Measurements from ENCODE around the gene MAGEE2. TPM values are rescaled to one million over a fixed set of nuclear protein-coding genes. Genes with fewer than 3 reads are reported as not detected.
A peak's percentile ranks its signal among the peaks of the same experiment; 100 is the strongest.

Gene MAGEE2
- total and polyA plus RNA-seq, 2 of the 13 experiments (the other 11 are each of a cell fraction or from before 2014, with no cell fraction given) = not detected

- ATAC-seq (peak; percentile 78), FAIRE-seq (no peak), DNase-seq (ENCODE audit: low spot score) (peak; percentile 1)
- Histone ChIP-seq H3K4me1 (ENCODE audit: insufficient read depth, low read length) (no peaks in the 10 kb centered on the region; the same call in 1 of the 2 replicates), H3K27ac (ENCODE audit: extremely low read length, insufficient read depth, low read length) (no peak overlapping the region), H3K79me2 (ENCODE audit: insufficient read depth, low read length) (no peaks in the 10 kb centered on the region), H3K4me2 (ENCODE audit: low read depth, low read length) (peak overlapping the region; percentile 74), H3K9me3 (ENCODE audit: low read length) (peaks cover 14% of the 10 kb centered on the region), H2AFZ (ENCODE audit: low read length) (no peak overlapping the region), H3K9ac (ENCODE audit: insufficient read depth, low read depth, low read length) (0 out of 2 replicates have a peak overlapping the region, but pooled peaks have one; percentile 39), H3K36me3 (replicated peaks in 1 of 2; ENCODE audit: control insufficient read depth in 1 of 2, insufficient read depth in 2 of 2, low read length in 2 of 2) (no peaks in the 10 kb centered on the region), H3K27me3 (ENCODE audit: control insufficient read depth in 1 of 2, insufficient read depth in 2 of 2, low read length in 2 of 2) (no peaks in the 10 kb centered on the region; a peak in 1 of 5 replicates), H3K4me3 (replicated peaks in 1 of 3; ENCODE audit: insufficient read depth in 1 of 3, low read depth in 2 of 3, low read length in 3 of 3) (peak overlapping the region; percentile 47 to 60 (median 55); a peak in 5 of 6 replicates), H4K20me1 (ENCODE audit: insufficient read depth, low read length) (no peaks in the 10 kb centered on the region)
- 0% methylated on average over 9 of the region's 54 CpGs for WGBS (ENCODE audit: low lambda C conversion rate)
- in situ Hi-C loops (cut with HindIII; ENCODE audit: extremely low pct_ligation_motif_present, low pct_unique_long_range_greater_than_20kb) (no loop called here), intact Hi-C loops (cut with micrococcal nuclease; ENCODE audit: unreplicated experiment) (no loop called here)
- ChIA-PET POLR2A (no interaction called here), CTCF (ENCODE audit: low intra/inter-chr PET ratio, low total read pairs) (no interaction called here)
- no TSS peak for BruUV-seq (replicated peaks)
- TF ChIP-seq ZZZ3 (CRISPR knock-in tag; IDR thresholded peaks at IDR 0.05; ENCODE audit: borderline replicate concordance) (no peak), GABPA (IDR thresholded peaks at IDR 0.05; ENCODE audit: low read depth, low read length) (peak; percentile 34; the same call in 1 of the 2 replicates), GABPA (CRISPR knock-in tag; IDR thresholded peaks at IDR 0.05; ENCODE audit: low read depth) (0 out of 2 replicates have a peak, but pooled peaks have one; percentile 31), ZSCAN21 (CRISPR knock-in tag; IDR thresholded peaks at IDR 0.05; ENCODE audit: borderline replicate concordance) (no peak), ZNF776 (CRISPR knock-in tag; IDR thresholded peaks at IDR 0.05) (no peak), KDM1A (CRISPR knock-in tag; IDR thresholded peaks at IDR 0.05) (no peak), SRF (IDR thresholded peaks at IDR 0.05; ENCODE audit: low read depth, low read length) (no peak), HOMEZ (CRISPR knock-in tag; IDR thresholded peaks at IDR 0.05; ENCODE audit: low read depth) (no peak), NBN (conservative IDR thresholded peaks at IDR 0.05) (no peak), ZNF382 (CRISPR knock-in tag; IDR thresholded peaks at IDR 0.05; ENCODE audit: borderline replicate concordance) (no peak), HNRNPLL (IDR thresholded peaks at IDR 0.05; ENCODE audit: low read depth, low read length, poor library complexity, severe bottlenecking) (peak; percentile 23), HOXA9 (CRISPR knock-in tag; IDR thresholded peaks at IDR 0.05; ENCODE audit: borderline replicate concordance) (no peak), GABPB1 (CRISPR knock-in tag; IDR thresholded peaks at IDR 0.05) (peak; percentile 61), HMG20B (CRISPR knock-in tag; conservative IDR thresholded peaks at IDR 0.05) (no peak), WIZ (CRISPR knock-in tag; IDR thresholded peaks at IDR 0.05) (no peak), ZNF652 (CRISPR knock-in tag; IDR thresholded peaks at IDR 0.05; ENCODE audit: borderline replicate concordance, low read depth) (peak; percentile 93), SP5 (CRISPR knock-in tag; IDR thresholded peaks at IDR 0.05; ENCODE audit: borderline replicate concordance, low read depth) (no peak), MTA3 (CRISPR knock-in tag; IDR thresholded peaks at IDR 0.05) (no peak), STAT5B (CRISPR knock-in tag; IDR thresholded peaks at IDR 0.05) (no peak), CCAR2 (optimal IDR thresholded peaks at IDR 0.05; ENCODE audit: low read depth, low read length) (no peak), SP4 (CRISPR knock-in tag; IDR thresholded peaks at IDR 0.05) (no peak), ERF (CRISPR knock-in tag; IDR thresholded peaks at IDR 0.05) (no peak), SRSF1 (optimal IDR thresholded peaks at IDR 0.05; ENCODE audit: low read depth, low read length) (no peak)
Observed at GRCh38 chrX:75746891-75747639, 38.0 kb downstream of the MAGEE2 start.
